Cardiac septum (tissue), 1 donor: ENCODE measurements around the gene ASAP2. TPM values are rescaled to one million over a fixed set of nuclear protein-coding genes. Genes with fewer than 3 reads are reported as not detected.

Source experiments
- DNase-seq: peaks from one replicate; pipeline ENCODE4 v3.0.0-alpha.2; 2020; ENCODE audit warnings: low spot score
- intact Hi-C: fragments of 100-400 bp; cut with DNase I; formaldehyde crosslinking; loops from one replicate; pipeline ENCODE4 v1.14.0; 2022
- total RNA-seq: library from RNA; stranded (reverse); fragmentation: NEBNext Ultra II Directional; extraction: Animal tissue kit (Norgen Biotek cat#: 25700); gene quantifications from one replicate; pipeline ENCODE4 v1.2.1, GENCODE V29; 2021
- donor health status: DM: no; HTN: no; CAD: no.

ASAP2 gene
- total RNA-seq, 1 donor from 2014 or later = 11.8 TPM

DNA sequence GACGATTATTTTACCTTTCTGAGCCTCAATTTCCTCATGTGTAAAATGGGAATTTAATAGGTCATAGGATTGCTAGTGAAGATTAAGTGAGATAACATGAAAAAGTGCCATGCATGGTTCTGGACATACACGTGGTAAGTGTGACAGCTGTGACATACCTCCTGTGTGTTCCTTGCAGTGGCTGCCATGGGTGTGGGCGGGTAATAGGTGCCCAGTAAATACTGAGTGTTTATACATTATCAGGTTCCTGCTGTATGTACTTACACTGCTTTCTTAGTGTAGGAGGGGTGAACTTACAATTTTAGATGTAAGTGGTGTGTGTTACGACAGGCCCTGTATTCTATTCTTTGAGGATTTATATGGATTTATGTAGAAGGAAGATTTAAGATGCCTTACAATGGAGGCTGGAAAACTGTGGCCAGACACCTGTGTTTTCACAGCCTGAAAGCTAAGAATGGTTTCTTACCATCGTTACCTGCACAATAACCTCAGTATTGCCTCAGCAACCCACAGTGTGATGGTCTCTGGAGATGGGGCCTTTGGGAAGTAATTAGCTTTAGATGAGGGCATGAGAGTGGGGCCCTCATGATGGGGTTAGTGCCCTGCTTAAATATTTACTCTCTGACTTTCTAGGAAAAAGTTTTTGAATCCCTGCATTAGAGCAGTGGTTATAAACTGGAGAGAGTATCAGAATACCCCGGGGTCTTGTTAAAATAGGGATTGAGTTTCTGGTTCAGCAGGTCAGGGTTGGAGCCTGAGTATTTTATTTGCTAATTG lies 78.1 kb downstream of the ASAP2 start:
- intact Hi-C loops = no loop called here

DNA sequence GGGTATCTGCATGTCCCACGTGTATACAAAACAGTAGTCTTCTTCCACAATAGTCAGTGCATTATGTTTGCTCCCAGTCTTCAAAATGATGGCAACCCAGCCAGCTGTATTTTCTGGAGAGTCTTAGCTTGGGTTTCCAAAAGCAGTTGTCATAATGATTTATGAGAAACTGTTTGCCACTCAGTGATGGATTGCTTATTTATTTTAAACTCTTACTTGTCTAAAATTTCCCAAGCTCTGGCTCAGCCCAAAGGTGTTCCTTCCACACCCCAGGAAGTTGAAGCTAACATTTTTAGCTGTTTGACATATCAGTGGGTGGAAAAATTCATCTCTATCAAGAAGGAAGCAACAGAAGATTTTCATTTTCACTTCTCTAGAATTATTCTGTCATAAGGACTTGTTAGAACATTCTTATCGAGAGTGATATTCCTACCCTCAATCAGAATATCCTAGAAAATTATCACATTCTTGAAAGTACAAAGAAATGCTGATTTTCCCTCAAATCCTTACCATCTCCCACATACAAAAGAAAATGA lies 78.8 kb downstream of the ASAP2 start:
- intact Hi-C loops = no loop called here
- no peak for DNase-seq

More for the DNA sequence above, 78.1 kb downstream of the ASAP2 start:
- DNase-seq = no peak

- no peak for DNase-seq
- intact Hi-C loops = no loop called here
Measured at GRCh38 chr2:9285921-9286320, 79.3 kb downstream of the ASAP2 start.

DNA sequence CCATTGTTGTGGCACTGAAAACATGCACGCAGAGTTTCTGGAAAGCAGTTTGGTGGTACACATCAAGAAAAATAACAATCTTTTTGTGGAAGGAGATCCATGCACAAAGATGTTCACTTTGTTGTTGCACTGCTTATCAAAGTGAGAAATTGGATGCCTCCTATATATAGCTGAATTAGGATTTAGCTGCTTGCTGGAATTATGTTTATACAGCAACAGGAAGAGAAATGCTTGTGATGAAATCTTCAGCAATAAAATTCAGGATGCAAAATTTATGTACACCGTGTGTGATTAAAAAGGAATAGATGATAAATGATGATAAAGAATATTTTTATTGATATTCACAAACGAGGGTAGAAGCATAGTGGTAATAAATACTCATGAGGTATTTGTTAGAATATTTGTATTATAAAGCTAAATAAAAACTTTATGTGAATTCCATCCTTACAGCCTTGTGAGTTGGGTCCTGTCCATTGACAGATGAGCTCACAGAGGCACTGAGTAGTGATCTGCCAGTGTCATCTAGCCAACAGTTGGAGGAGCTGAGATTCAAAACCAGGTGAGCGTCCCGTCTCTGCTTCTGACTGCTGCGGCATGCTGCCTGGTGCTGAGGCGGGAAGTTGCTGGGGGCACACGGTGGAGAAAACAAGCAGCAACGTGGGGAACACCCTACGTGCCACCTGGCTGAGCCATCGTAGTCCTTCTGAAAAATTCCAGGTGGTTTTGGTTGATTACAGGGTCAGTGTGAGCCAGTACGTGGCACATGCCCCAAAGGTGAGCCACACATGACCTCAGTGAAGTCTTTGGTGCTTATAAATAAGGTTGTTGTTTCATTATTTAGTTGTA lies 80.2 kb downstream of the ASAP2 start:
- no peak for DNase-seq
- intact Hi-C loops = no loop called here

DNA sequence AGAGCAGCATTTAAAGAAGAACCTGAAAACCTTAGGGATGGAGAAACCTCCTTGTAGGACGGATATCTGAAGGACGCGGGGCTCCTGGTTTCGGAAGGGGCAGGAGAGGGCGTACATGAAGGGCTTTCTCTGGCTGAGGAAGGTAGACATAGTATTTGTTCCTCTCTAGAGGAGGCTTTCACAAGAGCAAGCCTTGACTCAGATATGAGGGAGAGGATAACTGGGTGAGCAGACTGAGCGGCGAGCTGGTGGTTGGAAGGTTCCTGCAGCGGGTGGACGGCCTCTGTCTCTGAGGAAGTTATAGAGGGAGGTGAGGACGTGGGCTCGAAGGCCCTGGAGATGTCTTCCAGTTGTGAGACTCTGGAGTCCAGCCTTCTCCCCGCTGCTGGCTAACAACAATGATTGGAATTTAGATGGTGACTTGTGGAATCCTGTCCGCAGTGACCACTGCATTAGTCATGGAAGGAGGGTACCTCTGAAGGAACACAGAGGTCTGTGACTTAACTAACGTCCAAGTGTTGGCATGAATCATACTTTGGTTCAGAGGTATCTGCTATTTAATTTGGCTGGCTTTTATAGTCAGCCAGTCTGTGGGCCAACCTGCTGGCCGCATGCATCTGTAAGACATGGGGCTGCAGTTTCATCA lies 80.9 kb downstream of the ASAP2 start:
- intact Hi-C loops = no loop called here

GRCh38 chr2:9288233-9288632 lies 81.6 kb downstream of the ASAP2 start:
- intact Hi-C loops = no loop called here
- no peak for DNase-seq

More for the DNA sequence above, 80.9 kb downstream of the ASAP2 start:
- DNase-seq = no peak

DNA sequence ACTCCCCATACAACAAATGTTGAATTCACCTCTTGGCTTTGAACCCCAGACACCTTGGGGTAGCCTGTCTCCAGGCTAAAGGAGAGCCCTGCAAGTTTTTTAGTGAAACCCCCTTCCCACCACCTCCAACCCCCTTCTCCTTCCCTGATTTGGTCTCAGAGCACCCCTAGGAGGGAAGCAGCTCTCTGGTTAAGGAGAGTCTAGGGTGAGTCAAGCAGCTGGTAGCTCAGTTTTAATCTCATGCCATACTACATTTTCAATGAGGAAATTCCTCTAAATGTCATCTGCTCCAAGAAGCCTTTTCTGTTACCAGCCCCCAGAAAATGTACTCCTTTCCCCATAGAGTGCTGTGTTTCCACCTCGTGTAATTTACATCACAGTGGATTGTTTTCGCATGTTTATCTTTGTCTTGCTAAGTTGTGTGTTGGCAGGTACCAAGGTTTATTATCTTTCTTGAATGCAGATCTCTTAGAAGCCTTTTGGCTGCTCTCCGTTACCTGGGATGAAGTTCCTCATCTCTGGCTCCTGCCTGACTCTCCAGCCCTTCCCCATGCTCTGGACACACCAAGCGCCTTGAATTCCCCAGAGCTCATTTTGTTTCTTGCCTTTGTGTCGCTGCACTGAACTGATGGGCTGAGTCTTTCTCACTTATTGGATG lies 82.2 kb downstream of the ASAP2 start:
- intact Hi-C loops = no loop called here

DNA sequence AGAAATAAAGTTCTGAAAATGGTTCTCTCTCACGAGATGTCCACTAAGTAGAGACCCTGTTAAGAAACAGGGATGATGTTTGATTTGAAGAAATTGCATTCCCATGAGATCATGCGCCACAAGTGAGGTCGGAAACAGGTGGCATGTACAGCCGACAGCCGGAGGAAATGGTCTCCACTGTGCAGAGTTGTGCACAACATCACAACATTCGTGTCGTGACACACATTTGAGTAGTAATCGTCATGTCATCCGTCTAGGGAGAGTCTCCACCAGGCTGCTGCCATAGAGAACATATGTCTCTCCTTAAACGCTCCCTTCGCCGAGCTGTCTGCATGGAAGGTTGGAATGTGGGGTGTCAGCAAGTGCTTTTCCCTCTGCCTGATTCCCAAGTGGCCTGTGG lies 84.7 kb downstream of the ASAP2 start:
- DNase-seq = no peak
- intact Hi-C loops = no loop called here

More for the DNA sequence above, 82.2 kb downstream of the ASAP2 start:
- no peak for DNase-seq

GRCh38 chr2:9291866-9292265 lies 85.3 kb downstream of the ASAP2 start:
- no peak for DNase-seq
- intact Hi-C loops = no loop called here

- intact Hi-C loops = no loop called here
- DNase-seq = no peak
Measured at GRCh38 chr2:9292426-9292825, 85.8 kb downstream of the ASAP2 start.

DNA sequence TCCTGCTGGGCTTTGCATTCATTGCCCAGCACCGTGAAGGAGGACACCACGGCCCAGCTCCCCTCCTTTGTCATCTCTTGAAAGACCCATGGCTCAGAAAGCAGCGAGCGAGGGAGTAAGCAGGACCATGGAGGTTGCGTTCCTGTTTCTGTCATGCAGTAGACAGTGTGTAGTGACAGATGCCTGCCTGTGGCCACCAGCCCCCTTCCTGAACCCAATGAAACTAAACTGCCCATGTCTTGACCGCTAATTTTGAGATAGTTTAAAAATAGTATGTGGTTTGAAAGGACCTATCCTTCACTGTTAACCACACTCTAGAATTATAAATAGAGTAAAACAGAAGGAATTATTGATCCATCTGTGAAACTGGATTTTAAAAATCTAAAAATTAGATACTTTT lies 88.2 kb downstream of the ASAP2 start:
- DNase-seq = no peak
- intact Hi-C loops = no loop called here

GRCh38 chr2:9296559-9296958 lies 89.9 kb downstream of the ASAP2 start:
- intact Hi-C loops = no loop called here
- DNase-seq = no peak

DNA sequence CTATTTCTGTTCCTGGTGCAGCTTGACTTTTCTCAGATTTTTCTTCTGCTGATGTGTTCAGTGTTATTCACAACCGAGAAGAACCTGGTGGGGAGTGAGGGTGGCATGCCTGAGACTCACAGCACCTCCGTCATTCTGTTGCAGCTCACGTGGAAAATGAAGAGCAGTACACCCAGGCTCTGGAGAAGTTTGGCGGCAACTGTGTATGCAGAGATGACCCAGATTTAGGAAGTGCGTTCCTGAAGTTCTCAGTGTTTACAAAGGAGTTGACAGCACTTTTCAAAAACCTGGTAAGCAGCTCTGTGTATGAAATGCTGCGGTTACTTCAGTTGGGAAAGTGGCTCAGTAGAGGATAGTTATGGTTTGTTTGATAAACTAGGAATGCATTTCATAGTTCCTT lies 90.5 kb downstream of the ASAP2 start:
- intact Hi-C loops = no loop called here
- no peak for DNase-seq

DNA sequence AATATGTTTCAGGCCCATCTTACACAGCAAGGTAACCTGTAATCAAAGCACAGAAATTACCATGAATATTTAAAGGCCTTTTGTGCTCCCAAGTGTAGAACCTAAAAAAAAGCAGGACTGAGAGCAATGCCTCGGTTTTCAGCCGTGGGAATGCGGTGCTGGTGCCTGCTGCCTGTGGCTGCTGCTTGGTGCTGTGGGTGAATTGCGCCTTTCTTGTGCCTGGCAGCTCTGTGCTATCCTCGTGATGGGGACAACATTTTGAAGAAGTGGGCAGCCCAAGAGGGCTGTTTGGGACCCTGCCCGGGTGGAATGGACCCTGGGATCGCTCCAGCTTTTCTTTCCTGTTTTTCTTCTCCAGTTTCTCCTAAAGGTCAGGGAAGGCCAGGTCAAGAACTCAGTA lies 91.2 kb downstream of the ASAP2 start:
- intact Hi-C loops = no loop called here

GRCh38 chr2:9298583-9298982 lies 92.0 kb downstream of the ASAP2 start:
- intact Hi-C loops = no loop called here
- no peak for DNase-seq

More for the DNA sequence above, 91.2 kb downstream of the ASAP2 start:
- no peak for DNase-seq

DNA sequence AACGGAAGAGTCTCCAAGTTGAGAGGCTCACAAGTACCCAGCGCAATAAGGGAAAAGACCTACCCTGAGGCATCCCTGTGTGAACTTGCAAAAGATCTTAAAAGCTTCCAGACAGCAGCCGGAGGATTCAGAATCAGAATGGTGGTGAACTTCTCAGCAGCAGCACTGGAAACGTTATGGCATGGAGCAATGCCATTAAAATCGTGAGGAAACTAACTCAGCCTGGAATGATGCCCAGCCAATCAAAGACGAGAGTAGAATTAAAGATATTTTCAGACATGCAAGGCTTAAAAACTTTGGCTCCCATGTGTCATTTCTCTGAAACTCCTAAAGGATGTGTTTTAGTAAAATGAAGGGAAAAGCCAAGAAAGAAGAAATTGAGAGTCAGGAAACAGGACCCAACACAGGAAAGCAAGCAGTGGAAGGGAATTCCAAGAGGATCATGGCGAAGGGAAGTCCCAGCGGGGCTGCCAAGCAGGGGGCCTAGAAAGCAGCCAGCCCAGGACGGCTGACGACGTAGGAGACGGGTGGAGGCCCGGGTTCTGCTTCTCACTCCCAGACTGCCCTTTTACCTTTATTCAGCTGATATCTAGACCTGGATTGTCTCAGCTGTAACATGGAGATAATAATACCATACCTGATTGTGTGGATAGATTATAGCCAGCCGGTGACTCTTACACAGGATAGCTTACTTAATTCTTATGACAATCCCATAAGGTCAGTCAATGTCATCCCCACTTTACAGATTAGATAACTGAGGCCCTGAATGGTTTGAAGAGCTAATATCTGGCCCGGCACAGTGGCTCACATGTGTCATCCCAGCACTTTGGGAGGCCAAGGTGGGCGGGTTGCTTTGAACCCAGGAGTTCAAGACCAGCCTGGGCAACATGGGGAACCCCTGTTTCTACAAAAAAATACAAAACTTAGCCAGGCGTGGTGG lies 92.8 kb downstream of the ASAP2 start:
- intact Hi-C loops = no loop called here
- DNase-seq = no peak

GRCh38 chr2:9300214-9300613 lies 93.6 kb downstream of the ASAP2 start:
- DNase-seq = no peak
- intact Hi-C loops = no loop called here

GRCh38 chr2:9300829-9301453 lies 94.3 kb downstream of the ASAP2 start:
- intact Hi-C loops = no loop called here
- no peak for DNase-seq
